NOMO-1 treated with dmso at 0.1 percent for 144 hours (cell line): ENCODE measurements around the gene GARRE1.

Experiments used
- DNase-seq: peaks from one replicate; lab custom pipeline; 2025; ENCODE audit not compliant: unreplicated experiment; lab: John Stamatoyannopoulos, UW

The GARRE1 gene

GRCh38 chr19:34284505-34284904 is 30.2 kb downstream of the GARRE1 start:
- no peak for DNase-seq

- DNase-seq, result no peak
These were observed 33.3 kb downstream of the GARRE1 start for GRCh38 chr19:34287662-34288140.

- no peak for DNase-seq
These were observed 34.0 kb downstream of the GARRE1 start for GRCh38 chr19:34288381-34288780.

- DNase-seq, result no peak
These were observed 36.9 kb downstream of the GARRE1 start for GRCh38 chr19:34291235-34291634.

- no peak for DNase-seq
These were observed 40.7 kb downstream of the GARRE1 start for GRCh38 chr19:34295103-34295502.

GRCh38 chr19:34298891-34299520 is 44.7 kb downstream of the GARRE1 start:
- no peak for DNase-seq

- DNase-seq, result no peak
These were observed 45.2 kb downstream of the GARRE1 start for GRCh38 chr19:34299576-34299975.

- no peak for DNase-seq
These were observed 46.0 kb downstream of the GARRE1 start for GRCh38 chr19:34300380-34300779.

- DNase-seq, result no peak
These were observed 46.6 kb downstream of the GARRE1 start for GRCh38 chr19:34300962-34301361.
